Measurements from ENCODE around the gene TRMT1L.

- no peak for TF ChIP-seq REST (IDR thresholded peaks at IDR 0.05; ENCODE audit: low read depth)
- TF ChIP-seq CREB1 (IDR thresholded peaks at IDR 0.05; ENCODE audit: low read depth), result no peak
- no peak for TF ChIP-seq FOXM1 (IDR thresholded peaks at IDR 0.05; ENCODE audit: borderline replicate concordance, low read depth)
Observed at GRCh38 chr1:185139246-185139645, 17.5 kb downstream of the TRMT1L start.
